NCI-H187 (cell line): ENCODE results near the gene RBM44.
"Not testable (repeated sequence)": the region's sequence is repeated elsewhere in the genome, so short reads cannot be mapped to it uniquely, and the experiment has no call there.

ENCODE experiments used
- DNase-seq, 2 experiments: peaks; one replicate each; lab custom pipeline; 2025; lab: John Stamatoyannopoulos, UW

Gene RBM44

DNA sequence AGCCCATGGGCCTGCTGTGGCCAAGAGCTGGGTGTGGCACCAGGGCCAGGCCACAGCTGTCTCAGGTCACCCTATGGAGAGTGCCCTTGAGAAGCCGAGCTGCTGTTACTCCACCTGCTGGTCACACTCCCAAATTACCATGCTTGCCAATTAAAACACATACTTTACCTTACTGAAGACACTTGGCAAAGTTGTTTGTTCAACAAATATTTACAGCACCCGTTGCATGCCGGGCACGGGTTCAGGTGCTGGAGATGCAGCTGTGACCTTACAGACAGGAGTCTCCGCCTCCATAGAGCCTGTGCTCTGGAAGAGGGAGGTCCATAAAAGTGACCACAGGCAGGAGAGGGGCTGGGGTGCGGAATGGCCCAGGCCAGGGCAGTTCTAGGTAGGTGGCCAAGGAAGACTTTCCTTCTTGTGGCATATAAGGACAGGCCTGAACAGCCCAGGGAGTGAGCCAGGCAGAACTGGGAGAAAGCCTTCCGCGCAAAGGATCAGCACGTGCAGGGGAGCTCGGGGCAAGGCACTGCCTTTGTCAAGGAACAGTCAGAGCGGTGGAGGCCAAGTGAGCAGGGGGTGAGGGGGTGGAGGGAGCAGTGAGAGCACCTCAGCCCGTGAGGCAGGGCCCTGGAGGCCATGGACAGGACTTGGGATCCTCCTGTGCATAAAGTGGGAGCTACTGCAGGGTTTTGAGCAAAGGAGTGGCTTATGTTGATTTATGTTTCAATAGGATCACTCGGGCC is 23.6 kb upstream of the RBM44 start:
- DNase-seq, result peak in 1 of 2 experiments; percentile 2

DNA sequence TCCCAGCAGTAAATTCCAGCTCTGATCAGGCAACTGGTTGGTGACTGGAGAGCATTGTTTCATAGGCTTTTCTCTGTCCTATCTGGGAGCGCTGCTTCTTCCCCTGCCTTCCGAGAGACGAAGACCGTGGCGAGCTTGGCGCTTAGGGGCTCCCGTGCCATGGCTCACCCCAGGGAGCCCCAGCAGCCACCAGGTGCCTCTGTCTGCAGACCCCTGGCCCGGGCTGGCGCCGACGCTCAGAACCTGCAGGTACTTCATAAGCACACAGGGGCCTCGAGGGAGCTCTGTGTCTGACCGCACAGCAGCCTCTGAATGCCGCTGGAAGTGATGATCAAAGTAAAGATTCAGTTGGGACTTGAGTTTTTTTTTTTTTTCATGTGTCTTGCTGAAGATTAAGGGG is 19.1 kb upstream of the RBM44 start:
- no peak for DNase-seq

DNA sequence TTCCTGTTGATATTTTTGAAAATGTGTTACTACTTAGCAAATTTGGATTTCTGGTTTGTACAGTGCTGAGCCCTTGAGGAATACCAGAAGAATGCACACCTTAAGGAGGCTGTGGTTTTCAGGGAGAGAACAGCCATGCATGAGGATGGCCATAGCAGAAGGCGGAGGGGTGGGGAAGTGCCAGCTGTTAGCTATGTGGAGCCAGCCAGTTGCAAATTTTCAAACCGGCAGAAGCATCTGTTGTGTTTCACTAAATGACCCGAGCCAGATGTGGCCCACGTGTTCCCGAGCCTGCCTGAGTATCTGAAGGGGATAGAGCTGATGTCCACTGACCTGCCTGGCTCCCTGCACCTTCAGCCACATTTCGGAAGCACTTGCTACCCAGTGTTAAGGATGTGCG is 16.4 kb upstream of the RBM44 start:
- no peak for DNase-seq

DNA sequence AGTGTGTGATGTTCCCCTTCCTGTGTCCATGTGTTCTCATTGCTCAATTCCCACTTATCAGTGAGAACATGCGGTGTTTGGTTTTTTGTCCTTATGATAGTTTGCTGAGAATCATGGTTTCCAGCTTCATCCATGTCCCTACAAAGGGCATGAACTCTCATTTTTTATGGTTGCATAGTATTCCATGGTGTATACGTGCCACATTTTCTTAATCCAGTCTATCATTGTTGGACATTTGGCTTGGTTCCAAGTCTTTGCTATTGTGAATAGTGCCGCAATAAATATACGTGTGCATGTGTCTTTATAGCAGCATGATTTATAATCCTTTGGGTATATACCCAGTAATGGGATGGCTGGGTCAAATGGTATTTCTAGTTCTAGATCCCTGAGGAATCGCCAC is 14.9 kb upstream of the RBM44 start:
- not testable (repeated sequence) for DNase-seq

DNA sequence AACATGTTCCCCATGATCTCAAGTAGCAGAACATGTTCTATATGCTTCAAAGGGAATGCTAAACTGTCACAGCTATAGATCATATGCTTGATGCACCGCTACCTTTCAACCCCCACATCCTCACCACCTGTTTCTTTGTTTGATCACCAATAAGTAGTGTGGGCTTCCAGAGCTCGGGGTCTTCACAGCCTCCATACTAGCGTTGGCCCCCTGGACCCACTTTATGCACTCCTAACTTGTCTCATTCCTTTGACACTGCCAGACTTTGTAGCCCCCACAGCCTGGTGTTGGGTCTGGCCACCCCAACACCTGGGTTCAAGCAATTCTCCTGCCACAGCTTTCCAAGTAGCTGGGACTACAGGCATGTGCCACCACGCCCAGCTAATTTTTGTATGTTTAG is 11.6 kb upstream of the RBM44 start:
- DNase-seq, result no peak

DNA sequence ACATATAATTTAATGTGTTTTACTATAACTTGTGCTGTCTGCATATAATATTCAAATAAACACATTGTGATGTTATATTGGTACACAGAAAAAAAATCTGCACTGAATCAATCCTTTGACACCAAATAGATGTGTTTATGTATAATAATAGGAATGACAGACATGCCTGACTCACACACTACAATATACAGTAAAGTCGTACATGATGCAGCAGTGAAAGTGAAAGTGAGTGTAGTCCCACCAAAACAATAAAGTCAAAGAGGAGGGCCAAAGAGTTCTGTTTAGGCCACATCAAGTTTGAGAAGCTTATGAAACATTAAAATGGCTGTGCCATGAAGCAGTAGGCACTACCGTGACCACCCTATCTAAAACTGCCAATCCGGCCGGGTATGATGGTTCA is 8.2 kb upstream of the RBM44 start:
- DNase-seq, result no peak

DNA sequence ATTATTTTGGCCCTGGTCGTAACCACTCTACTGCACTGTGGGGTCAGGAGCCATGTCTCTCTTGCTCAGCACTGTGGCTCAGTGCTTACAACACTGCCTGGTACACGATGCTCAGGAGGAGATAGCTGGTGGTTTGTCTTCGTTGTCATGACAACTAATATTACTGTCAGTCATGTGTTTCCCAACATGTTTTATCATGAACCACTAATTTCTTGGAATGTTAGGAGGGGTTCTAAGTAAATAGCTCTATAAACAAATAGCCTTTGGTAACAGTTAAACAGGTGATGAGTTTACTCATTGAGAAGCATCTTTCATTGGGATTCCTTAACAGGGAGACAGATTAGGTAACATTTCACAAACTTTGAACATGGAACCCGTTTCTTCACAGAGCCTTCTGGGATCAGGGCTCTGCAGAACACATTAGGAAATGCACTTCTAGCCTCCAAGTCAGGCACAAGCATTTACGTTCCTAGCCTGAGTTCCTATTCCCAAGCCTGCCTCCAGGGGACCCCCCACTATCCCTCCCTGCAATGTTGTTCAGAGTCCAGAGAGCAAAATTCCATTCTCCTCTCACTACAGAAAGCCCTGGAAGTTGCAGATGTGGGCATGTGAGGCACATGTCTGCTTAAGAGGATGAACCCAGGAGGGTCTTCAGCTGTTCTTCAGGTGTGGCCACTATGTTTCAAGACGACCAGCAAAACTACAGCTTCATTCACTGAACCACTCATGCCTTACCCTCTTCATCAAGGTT is 6.4 kb upstream of the RBM44 start:
- DNase-seq, result no peak

DNA sequence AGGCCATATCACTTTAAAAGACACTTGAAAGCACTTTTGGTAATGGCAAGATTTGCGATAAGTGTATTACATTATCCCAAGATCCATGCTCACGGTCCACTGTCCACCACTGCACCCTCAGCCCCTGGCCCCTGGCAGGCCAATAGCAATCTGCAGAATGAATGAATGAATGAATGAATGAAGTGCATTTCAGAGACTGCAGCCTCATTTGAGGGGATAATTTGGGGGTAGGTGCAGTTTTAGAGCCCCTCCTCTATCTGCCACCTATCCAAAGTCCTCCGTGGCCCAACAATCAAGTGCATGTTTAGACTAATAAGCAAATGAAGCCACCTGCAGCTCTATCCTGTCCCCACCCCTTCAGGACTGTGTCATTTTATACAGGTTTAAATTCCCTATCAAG is 1.3 kb upstream of the RBM44 start:
- DNase-seq, result no peak

DNA sequence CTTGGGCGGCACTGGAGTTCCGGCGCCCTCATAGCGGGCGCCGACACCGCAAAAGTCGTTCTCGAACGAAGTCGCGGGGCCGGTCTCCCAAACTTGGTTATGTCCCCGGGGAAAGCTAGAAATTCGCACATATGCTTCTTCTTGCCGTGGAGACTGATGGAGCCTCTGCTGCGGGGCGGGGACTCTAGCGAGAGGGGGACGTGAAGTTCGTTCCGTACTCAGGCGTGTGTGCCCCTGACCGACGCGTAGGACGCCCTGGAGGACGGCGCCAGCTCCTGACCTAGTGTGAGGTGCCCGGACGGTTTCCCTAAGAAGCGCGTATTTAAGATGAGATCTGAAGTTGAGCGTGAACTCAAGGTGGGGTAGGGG is 465 bp downstream of the RBM44 start:
- no peak for DNase-seq

DNA sequence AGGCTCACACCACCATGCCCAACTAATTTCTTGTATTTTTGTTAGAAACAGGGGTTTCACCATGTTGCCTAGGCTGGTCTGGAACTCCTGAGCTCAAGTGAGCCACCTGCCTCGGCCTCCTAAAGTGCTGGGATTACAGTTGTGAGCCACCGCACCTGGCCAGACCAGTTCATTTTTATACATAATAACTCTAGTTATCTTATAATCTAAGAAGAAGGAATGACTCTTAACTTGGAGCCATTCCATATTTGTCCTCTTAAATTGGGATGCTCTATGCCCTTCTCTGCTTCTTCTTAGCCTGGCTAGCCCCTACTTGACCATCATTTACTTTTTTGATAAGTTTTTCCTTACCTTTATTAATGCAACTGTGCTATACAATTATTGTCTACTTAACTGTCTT is 2.9 kb downstream of the RBM44 start:
- DNase-seq, result no peak

DNA sequence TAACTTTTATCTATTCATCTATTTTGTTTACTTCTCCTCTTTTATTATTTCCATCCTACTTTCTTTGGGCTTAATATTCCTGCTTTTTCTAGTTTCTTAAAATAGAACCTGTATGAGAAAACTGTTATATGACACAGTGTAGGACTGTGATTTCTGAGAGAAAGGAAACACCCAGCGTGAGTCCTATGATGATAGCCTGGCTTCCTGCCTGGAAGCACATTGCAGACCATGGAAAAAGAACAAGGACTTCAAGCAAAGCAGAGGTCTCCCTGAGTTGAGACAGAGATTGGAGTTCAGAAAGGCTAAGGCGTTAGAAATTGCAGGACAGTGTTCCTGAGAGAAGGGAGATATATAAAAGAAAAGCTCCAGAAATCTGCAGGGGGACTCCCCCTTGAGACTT is 7.8 kb downstream of the RBM44 start:
- no peak for DNase-seq

DNA sequence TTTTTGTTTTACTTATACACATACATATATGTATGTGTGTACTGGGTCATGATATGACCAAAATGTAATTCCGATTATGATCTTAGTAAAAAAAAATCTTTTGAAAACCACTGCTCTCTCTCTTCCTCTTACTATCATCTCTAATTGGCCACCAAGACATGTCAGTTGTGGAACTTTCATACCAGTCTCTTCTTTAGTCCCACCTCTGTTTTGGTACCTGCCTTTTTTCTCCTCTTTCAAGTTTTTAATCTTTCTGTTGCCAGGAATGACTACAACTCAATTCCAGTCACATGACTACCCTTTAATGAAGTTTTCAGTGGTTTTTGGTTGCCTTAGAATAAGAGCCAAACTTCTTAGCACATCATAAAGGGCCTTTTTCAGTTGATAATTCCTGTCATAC is 17.1 kb downstream of the RBM44 start:
- DNase-seq, result no peak

DNA sequence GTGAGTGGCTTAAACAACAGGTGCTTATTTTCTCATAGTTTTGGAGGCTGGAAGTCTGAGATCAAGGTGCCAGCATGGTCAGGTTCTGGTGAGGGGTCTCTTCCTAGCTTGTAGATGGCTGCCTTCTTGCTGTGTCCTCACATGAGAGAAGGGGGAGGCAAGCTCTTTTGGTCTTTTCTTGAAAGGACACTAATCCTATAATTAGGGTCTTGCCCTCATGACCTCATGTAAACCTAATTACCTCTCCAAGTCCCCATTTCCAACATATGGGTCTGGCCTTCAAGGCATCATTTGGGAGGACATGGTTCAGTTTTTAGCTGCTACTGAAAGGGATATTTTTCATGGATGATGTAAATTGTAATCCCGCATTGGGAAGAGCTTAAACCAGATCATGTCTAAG is 18.0 kb downstream of the RBM44 start:
- DNase-seq, result no peak

DNA sequence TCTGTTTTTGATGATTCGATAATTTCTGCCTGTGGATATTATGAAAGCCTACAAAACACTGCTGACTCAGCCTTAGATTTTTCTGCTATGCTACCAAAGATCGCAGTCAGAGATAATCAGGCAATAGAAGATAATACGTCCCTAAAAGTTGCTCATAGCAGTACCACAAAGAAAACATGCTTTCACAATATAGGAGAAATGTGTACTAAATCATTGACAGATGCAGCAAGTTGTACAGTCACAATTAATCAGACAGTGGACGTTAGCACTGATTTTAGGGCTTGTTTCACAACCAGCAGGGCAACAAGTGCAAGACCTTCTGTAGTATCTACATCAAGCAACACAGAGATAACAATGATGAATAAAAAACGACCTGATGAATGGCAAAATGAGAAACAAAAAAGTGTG is 19.5 kb downstream of the RBM44 start:
- no peak for DNase-seq

DNA sequence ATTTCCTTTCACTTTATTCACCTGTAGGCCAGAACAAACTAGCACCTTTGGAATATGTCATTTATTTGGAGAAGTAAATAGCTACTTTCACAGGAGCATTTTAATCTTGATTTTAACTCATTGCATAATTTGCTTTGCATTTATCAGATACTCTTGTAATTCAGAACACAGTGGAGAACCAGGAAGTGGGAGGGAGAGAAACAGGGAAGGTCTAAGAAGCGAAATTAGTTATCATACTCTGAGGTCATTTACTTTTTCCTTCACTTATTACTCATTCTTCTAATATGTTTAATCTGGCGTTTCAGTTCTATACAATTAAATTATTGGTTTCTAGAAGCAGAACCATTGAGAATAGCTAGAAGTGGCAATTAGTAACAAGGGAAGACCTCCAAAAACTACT is 20.7 kb downstream of the RBM44 start:
- no peak for DNase-seq

DNA sequence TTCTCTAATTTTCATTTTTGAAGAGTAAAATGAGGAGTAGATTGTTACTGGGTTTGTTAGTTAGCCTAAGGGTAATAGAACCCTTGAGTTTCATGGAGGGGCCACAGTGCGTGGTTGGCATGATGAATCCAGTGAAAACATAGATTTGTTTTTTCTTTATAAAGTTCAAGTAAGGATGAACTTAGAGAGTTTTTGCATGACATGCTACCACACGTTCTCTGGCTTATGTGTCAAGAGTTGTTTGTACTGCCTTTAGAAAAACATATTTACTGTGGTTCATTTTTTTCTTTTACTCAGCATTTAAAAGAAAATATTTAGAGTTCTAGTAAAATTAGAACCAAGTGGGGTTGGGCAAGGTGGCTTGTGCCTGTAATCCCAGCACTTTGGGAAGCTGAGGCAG is 21.8 kb downstream of the RBM44 start:
- no peak for DNase-seq

DNA sequence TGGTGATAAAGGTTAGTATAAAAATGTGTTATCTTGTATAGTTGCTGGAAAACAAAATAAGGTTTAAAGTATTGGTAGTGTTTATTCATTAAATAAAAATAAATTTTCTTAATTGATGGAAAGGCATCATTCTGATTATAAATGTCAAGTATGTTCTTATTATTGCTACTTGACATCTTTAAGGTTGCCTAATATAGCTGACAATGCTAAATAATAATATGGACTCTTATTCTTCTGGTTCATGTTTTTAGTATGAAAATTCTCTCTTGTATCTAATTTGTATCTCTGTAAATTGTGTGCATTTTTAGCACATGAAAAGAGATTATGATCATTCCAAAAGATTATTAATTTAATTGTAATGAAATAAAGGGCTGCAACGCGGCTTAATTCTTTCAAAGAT is 25.0 kb downstream of the RBM44 start:
- no peak for DNase-seq

DNA sequence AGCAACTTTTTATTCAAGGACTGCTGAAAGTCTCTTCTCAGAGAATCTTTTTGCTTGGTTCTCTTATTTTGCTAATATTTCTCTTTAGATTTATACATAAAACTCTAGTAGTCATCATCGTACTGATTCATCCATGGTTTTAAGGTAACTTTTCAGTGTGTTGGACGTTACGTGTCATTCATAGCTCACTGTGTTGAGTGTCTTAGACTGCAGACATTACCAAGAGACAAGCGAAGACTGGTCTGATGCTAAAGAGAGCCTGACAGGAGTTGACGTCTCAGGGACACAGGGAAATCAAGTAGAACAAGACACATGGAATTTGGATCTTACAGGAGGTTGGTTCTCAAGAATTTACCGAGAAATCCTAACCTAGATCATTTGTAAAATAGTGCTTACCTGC is 25.5 kb downstream of the RBM44 start:
- DNase-seq, result no peak

DNA sequence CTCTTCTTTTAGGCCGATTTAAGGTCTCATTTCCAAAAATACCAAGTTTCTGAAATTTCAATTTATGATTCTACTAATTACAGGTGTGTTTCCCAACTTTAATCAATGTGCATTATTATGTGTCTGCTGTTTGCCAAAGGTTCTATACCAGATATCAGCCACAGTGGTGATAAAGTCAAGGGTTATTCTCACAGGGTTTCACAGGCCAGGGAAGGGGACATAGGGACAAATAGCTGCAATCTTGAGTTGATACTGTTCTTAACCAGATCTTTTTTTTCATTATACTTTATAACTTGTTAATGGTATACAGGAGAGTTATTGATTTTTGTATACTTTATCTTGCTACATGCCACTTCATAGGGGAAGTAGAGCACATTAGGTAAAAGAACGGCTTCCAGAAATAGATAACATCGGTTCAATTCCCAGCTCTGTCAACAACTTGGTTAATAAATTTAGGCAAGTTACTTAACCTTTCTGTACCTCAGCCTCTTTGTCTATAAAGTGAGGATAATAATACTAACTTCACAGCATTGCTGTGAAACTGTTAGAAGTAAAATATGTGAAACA is 28.9 kb downstream of the RBM44 start:
- DNase-seq, result no peak

DNA sequence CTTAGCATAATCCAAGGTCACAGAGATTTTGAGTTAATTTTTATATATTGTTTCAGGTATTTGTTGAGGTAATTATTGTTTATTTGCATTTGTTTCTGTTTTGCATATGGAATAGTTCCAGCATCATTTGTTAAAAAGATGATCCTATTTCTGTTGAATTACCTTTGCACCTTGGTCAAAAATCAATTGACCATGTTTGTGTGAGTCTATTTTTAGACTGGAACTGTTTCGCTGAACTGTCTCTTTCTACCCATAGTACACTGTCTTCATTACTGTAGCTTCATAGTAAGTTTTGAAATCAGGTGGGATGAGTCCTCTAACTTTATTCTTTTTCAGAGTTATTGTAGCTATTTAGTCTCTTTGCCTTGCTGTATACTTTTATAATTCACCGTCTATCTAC is 31.9 kb downstream of the RBM44 start:
- no peak for DNase-seq

DNA sequence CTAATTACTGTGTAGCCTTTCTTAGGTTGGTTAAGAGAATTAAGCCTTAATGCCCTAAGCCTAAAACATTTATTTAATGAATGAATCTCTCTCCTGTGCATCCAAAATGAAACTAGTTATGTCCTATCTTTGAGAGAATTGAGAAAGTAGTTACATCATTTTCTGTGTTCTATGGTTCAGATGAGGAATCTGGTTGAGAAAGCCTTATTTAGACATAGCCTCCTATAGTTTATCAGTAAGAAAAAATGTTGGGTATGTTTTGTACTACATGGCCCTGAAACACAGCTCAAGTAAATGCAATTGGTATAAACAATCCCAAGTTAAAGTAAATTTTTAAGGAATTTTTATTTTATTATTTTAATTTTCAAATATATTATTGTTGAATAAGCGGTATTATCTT is 35.0 kb downstream of the RBM44 start:
- DNase-seq, result no peak

DNA sequence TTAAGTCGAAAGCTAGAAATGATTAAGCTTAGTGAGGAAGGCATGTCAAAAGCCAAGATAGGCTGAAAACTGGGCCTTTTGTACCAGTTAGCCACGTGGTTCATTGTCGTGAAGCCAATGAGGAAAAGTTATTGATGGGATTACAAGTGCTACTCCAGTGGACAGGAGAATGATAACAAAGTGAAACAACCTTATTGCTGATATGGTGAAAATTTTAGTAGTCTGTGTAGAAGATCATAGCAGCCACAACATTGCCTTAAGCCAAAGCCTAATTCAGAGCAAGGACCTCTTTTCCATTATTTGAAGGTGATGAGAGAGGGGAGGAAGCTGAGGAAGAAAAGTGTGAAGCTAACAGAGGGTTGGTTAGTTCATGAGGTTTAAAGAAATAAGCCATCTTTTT is 36.8 kb downstream of the RBM44 start:
- DNase-seq, result no peak

DNA sequence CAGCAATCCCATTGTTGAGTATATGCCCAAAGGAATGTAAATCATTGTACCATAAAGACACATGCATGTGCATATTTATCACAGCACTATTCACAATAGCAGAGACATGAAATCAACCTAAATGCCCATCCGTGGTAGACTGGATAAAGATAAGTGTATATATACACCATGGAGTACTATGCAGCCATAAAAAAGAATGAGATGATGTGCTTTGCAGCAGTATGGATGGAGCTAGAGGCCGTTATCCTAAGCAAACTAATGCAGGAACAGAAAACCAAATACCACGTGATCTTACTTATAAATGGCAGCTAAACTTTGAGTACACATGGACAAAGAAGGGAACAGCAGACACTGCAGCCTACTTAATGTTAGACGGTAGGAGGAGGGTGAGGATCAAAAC is 42.5 kb downstream of the RBM44 start:
- DNase-seq, result no peak

DNA sequence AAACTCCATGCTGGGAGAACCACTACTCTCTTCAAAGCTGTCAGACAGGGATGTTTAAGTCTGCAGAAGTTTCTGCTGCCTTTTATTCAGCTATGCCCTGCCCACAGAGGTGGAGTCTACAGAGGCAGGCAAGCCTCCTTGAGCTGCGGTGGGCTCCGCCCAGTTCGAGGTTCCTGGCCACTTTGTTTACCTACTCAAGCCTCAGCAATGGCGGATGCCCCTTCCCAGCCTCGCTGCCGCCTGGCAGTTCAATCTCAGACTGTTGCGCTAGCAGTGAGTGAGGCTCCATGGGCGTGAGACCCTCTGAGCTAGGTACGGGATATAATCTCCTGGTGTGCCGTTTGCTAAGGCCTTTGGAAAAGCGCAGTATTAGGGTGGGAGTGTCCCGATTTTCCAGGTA is 50.4 kb downstream of the RBM44 start:
- DNase-seq, result not testable (repeated sequence)
